Activated gamma-delta T cell treated with anti-CD3 and anti-CD28 coated beads, Interleukin-2, amount 50 U/mL, for 16 hours (primary cell): ENCODE results near the gene PRDM12.

Experiments used
- DNase-seq: peaks from one replicate; pipeline ENCODE4 v3.0.0-alpha.2; 2020; ENCODE audit warnings: low read depth

Gene PRDM12

GRCh38 chr9:130689937-130690700, 25.7 kb downstream of the PRDM12 start:
- DNase-seq: no peak

- no peak for DNase-seq
These were observed 27.9 kb downstream of the PRDM12 start for GRCh38 chr9:130692321-130692720.

GRCh38 chr9:130693101-130693425, 28.7 kb downstream of the PRDM12 start:
- no peak for DNase-seq

- peak; percentile 98 for DNase-seq
These were observed 29.2 kb downstream of the PRDM12 start, which contains the start of gene EXOSC2 for GRCh38 chr9:130693426-130694191. EXOSC2 (plus strand) TSS chr9:130693780; CDS start chr9:130693792, 12 bp downstream.

- DNase-seq: no peak
These were observed 29.8 kb downstream of the PRDM12 start for GRCh38 chr9:130694205-130694604.

GRCh38 chr9:130696139-130696650, 31.8 kb downstream of the PRDM12 start:
- no peak for DNase-seq

GRCh38 chr9:130696996-130697395, 32.6 kb downstream of the PRDM12 start:
- no peak for DNase-seq

- DNase-seq: no peak
These were observed 34.1 kb downstream of the PRDM12 start for GRCh38 chr9:130698514-130698913.

- DNase-seq: no peak
These were observed 34.7 kb downstream of the PRDM12 start for GRCh38 chr9:130699047-130699446.

- DNase-seq: peak; percentile 55
These were observed 36.9 kb downstream of the PRDM12 start for GRCh38 chr9:130701059-130702022.

GRCh38 chr9:130703501-130703900, 39.1 kb downstream of the PRDM12 start:
- no peak for DNase-seq

- peak; percentile 66 for DNase-seq
These were observed 43.0 kb downstream of the PRDM12 start for GRCh38 chr9:130707225-130707976.

- no peak for DNase-seq
These were observed 46.5 kb downstream of the PRDM12 start for GRCh38 chr9:130710822-130711352.

GRCh38 chr9:130711469-130711868, 47.1 kb downstream of the PRDM12 start:
- DNase-seq: no peak

GRCh38 chr9:130712564-130713285, 48.3 kb downstream of the PRDM12 start:
- DNase-seq: peak; percentile 93

GRCh38 chr9:130713286-130713960, 49.0 kb downstream of the PRDM12 start:
- peak; percentile 6 for DNase-seq

GRCh38 chr9:130714586-130715110, 50.3 kb downstream of the PRDM12 start:
- no peak for DNase-seq

GRCh38 chr9:130715270-130715669, 50.9 kb downstream of the PRDM12 start:
- no peak for DNase-seq

- DNase-seq: no peak
These were observed 54.2 kb downstream of the PRDM12 start for GRCh38 chr9:130718562-130718961.
